ENCODE data around the gene SERPINC1.

Gene SERPINC1

DNA sequence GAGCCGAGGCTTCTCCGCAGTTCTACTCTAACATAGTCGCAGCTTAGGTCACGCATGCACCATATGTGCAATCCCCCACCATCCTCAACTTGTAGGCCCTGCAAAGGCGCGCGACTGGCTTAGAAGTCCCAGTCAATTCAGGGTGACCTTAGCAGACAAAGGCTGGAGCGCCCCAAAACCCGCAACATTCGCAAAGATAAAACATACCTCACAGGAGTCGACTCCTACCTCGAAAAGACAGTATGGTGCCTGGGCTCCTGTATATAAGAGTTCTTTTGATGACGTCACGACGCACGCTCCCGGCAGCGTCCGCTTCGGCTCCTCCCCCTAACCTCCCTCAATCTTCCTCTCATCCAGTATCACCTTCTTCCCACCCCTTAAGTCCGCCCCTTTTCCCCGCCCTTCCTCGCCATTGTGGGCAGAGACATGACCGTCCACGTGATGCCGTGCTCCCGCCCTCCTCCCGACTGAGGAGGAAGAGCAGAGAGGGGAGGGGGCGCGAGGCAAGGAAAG lies 49.3 kb downstream of the SERPINC1 start, which contains the start of gene GAS5:
TSS of gene GAS5 (minus strand) at position 237 of the 513 bp plus-strand sequence.
- TF ChIP-seq, protein P1, sequence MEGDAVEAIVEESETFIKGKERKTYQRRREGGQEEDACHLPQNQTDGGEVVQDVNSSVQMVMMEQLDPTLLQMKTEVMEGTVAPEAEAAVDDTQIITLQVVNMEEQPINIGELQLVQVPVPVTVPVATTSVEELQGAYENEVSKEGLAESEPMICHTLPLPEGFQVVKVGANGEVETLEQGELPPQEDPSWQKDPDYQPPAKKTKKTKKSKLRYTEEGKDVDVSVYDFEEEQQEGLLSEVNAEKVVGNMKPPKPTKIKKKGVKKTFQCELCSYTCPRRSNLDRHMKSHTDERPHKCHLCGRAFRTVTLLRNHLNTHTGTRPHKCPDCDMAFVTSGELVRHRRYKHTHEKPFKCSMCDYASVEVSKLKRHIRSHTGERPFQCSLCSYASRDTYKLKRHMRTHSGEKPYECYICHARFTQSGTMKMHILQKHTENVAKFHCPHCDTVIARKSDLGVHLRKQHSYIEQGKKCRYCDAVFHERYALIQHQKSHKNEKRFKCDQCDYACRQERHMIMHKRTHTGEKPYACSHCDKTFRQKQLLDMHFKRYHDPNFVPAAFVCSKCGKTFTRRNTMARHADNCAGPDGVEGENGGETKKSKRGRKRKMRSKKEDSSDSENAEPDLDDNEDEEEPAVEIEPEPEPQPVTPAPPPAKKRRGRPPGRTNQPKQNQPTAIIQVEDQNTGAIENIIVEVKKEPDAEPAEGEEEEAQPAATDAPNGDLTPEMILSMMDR (IDR thresholded peaks at IDR 0.05; ENCODE audit: low read depth, low read length): no peak
- TF ChIP-seq, protein P2, sequence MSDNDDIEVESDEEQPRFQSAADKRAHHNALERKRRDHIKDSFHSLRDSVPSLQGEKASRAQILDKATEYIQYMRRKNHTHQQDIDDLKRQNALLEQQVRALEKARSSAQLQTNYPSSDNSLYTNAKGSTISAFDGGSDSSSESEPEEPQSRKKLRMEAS (IDR thresholded peaks at IDR 0.05; ENCODE audit: low read depth, low read length): peak; percentile 89
- TF ChIP-seq MYC (IDR thresholded peaks at IDR 0.05; ENCODE audit: low read depth, low read length): peak; percentile 95
- peak; percentile 98 for TF ChIP-seq POLR2A (IDR thresholded peaks at IDR 0.05; ENCODE audit: extremely low read depth, insufficient read length)
- DNase-seq (ENCODE audit: low read depth): peak; percentile 100
- peak within 1 kb of the TSS; percentile 97 for H3K4me3 ChIP-seq (ENCODE audit: low read depth, low read length)

GRCh38 chr1:173867141-173867752 lies 49.9 kb downstream of the SERPINC1 start:
- DNase-seq (ENCODE audit: low read depth): no peak
- TF ChIP-seq, protein P2 (IDR thresholded peaks at IDR 0.05; ENCODE audit: low read depth, low read length): no peak
- TF ChIP-seq POLR2A (IDR thresholded peaks at IDR 0.05; ENCODE audit: extremely low read depth, insufficient read length): no peak
- H3K4me3 ChIP-seq (ENCODE audit: low read depth, low read length): peak overlapping the region; percentile 97

GRCh38 chr1:173866413-173867115 lies 50.6 kb downstream of the SERPINC1 start:
- peak overlapping the region; percentile 97 for H3K4me3 ChIP-seq (ENCODE audit: low read depth, low read length)
- peak; percentile 18 for DNase-seq (ENCODE audit: low read depth)
- TF ChIP-seq MYC (IDR thresholded peaks at IDR 0.05; ENCODE audit: low read depth, low read length) (no peak), POLR2A (IDR thresholded peaks at IDR 0.05; ENCODE audit: extremely low read depth, insufficient read length) (no peak)
- TF ChIP-seq, protein P1 (IDR thresholded peaks at IDR 0.05; ENCODE audit: low read depth, low read length): no peak
- TF ChIP-seq, protein P2 (IDR thresholded peaks at IDR 0.05; ENCODE audit: low read depth, low read length): no peak

DNA sequence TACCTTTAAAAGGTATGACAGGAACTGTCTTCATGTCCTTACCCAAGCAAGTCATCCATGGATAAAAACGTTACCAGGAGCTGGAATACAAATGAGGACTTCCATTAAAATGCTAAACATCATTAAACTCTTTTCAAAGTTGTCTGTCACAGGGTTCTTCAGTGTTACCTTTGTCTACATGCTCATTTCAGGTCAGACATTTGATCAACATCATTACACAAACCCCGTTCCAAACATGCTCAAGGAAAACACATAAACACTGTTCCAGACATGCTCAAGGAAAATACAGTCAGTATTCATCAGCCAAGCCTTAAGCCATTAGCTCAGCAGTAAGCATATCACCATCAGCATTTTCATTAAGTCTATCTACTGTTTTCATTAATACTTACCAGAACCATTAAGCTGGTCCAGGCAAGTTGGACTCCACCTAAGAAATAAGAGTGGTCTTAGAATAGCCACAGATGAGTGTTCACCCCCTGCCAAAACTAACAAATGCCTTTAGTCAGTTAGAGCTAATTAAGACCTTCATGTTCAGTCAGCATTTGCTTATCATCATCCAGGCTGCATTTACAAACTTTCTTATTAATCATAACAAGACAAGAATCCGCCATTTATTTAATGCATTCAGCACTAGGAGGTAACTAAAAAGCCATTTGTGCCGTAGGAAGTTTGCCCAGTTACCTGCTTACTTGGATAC lies 51.5 kb downstream of the SERPINC1 start:
- TF ChIP-seq POLR2A (IDR thresholded peaks at IDR 0.05; ENCODE audit: extremely low read depth, insufficient read length): no peak
- no peak for TF ChIP-seq MYC (IDR thresholded peaks at IDR 0.05; ENCODE audit: low read depth, low read length)
- TF ChIP-seq, protein P1 (IDR thresholded peaks at IDR 0.05; ENCODE audit: low read depth, low read length): no peak
- TF ChIP-seq, protein P2 (IDR thresholded peaks at IDR 0.05; ENCODE audit: low read depth, low read length): no peak
- no peak for DNase-seq (ENCODE audit: low read depth)
- H3K4me3 ChIP-seq (ENCODE audit: low read depth, low read length): peak overlapping the region; percentile 97

DNA sequence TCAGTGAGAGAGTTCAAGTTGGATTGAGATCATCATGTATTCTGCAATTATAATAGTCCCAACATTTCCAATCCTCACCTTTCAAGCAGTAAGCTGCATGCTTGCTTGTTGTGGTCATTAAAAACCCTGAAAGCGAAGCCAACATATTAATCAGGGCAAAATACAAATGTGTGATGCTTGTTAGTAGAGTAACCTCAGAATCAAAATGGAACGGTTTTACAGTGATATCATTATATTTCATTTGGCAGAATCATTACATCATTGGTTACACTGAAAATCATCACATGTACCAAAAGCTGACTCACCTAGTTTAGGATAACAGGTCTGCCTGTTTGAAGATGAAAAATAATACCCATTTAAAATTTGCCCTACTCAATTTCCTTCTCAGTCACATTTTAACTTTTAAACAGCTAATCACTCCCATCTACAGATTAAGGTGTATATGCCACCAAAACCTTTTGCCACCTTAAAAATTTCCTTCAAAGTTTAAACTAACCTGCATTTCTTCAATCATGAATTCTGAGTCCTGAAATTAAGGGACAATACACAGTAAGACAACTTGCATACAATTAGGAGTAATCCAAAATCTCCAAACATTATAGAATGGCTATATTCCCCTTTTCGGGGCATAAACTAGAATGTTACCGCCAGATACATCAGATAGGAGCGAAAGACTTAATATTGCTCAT lies 52.8 kb downstream of the SERPINC1 start:
- TF ChIP-seq POLR2A (IDR thresholded peaks at IDR 0.05; ENCODE audit: extremely low read depth, insufficient read length) (no peak), MYC (IDR thresholded peaks at IDR 0.05; ENCODE audit: low read depth, low read length) (no peak)
- TF ChIP-seq, protein P1 (IDR thresholded peaks at IDR 0.05; ENCODE audit: low read depth, low read length): no peak
- TF ChIP-seq, protein P2 (IDR thresholded peaks at IDR 0.05; ENCODE audit: low read depth, low read length): no peak
- no peak for DNase-seq (ENCODE audit: low read depth)
- peak overlapping the region; percentile 97 for H3K4me3 ChIP-seq (ENCODE audit: low read depth, low read length)

Measured in NB4 (cell line).